T-helper 1 cell (primary cell): ENCODE results near the gene GHR.

Source experiments
- DNase-seq, 5 donors: peaks; one replicate each; pipeline ENCODE4 v3.0.0-alpha.2; 2012 to 2020

Gene GHR

DNA sequence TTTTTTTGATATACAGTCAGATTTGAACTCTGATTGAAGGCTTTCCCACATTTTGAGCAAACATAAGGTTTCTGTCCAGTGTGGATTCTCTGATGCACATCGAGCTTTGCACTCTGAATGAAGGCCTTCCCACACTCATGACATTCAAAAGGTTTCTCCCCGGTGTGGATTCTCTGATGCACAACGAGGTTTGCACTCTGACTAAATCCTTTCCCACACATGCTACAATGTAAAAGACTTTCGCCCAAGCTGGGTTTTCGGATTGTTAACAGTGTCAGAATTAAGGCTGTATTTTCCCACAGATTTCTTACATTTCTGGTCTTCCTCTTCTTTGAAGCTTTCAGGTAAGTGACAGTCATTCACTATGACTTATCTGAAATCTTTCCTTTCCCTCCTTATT, 44.3 kb downstream of the GHR start:
- no peak for DNase-seq

- no peak for DNase-seq
Observed at GRCh38 chr5:42467981-42468524, 44.8 kb downstream of the GHR start.

DNA sequence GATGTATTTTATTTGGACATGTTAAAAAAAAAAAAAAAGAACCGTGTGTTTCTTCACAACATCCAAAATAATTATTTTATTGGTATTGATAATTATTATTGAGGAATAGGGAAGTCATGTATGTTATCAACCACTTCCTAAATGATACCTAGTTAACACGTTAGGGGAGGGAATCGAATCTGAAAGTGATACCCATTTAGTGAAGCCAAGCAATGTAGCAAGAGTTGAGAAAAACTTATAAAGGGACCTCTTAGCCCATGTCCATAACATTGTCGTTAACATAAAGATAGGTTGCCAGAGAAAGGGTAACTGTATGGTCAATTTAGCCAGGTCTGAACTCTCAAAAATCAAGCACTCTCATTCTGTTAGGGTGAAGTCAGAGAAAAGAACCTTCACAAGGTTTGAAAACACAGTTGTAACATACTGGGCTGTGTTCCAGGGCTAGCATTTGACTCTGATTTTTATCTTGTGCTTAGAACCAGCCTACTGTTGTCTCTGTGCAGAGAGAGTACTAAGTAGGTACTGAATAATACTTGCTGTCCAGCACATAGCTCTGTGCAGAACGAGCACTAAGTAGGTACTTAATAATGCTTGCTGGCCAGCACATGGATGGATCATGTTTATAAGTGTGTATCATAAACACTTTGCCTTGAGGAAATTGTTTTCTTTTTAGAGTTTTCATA, 60.4 kb downstream of the GHR start:
- no peak for DNase-seq

GRCh38 chr5:42487077-42487476, 63.8 kb downstream of the GHR start:
- DNase-seq, result no peak

- DNase-seq, result no peak
Observed at GRCh38 chr5:42487821-42488220, 64.6 kb downstream of the GHR start.

DNA sequence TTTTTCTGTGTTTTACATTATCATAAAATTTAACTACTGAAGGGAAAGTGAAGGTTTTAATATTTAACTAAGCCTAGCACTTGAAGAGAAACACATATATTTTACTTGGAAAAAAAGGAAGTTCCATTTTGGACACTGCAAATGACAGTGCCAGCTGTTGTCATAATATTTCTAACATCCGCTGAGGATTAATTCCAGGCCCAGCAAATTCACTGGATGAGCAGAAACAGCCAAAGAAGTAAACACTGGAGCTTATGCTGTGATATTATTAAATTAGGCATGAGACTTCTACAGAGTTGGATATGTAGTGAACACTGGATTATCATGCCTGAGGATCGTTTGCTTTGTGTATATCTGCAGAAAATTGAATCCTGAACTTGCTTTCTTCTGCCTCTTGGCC, 67.6 kb downstream of the GHR start:
- no peak for DNase-seq

DNA sequence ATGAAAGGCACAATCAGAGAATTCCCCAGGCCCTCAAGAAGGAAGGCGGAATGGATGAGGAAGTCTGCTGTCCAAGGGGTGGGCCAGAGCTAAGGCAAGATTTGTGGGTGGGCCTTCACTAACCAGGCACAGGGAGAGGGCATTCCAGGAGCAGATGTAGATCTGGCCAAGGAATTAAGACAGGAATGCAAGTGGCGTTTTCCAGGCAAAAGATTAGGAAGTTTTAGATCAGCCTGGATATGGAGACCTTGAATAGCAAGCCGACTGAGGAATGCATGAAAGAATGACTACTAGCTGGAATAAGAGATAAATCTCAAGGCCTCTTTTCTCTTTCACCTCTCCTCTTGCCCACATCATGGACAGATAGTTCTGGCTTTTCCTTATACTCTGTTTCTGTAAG, 68.5 kb downstream of the GHR start:
- DNase-seq, result no peak

DNA sequence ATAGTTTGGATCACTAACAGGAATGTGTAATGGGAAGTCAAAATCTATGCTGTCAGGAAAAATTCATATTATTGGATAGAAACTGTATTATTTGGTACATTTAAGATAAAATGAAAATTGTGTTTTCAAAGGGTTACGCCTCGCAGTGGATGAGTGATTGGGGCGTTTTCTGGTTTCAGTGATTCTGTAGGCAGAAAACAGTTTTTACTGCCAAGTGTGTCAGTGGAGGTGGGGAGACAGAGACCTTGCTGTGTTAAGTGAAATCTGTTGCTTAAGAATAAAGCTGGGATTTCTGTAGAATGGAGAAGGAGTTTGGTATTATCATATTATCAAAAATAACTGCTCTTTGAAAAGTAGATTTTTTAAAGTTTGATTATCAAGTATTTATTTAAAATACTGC, 69.7 kb downstream of the GHR start:
- DNase-seq, result no peak

GRCh38 chr5:42494414-42494813, 71.2 kb downstream of the GHR start:
- no peak for DNase-seq

- no peak for DNase-seq
Observed at GRCh38 chr5:42495914-42496313, 72.7 kb downstream of the GHR start.

GRCh38 chr5:42496397-42497156, 73.3 kb downstream of the GHR start:
- DNase-seq, result no peak

- no peak for DNase-seq
Observed at GRCh38 chr5:42498000-42498399, 74.8 kb downstream of the GHR start.

DNA sequence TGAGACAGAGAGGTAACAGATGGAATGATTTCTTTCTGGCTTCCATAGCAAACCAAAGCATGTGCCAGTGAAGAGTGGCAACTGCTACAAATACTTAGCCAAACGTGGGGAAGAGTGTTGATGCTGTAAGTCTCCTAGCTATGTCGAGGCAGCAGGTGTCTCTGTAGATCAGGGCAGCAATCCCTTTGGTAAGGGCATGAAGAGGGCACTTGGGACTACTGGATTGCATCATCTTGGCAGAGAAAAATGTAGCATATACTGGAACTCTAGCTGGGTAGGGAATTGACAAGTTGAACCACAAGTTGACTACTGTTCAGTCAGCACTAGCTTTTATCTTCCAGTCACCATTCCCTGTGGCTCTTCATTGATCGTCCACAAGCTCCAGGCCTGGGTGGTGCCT, 75.8 kb downstream of the GHR start:
- no peak for DNase-seq

DNA sequence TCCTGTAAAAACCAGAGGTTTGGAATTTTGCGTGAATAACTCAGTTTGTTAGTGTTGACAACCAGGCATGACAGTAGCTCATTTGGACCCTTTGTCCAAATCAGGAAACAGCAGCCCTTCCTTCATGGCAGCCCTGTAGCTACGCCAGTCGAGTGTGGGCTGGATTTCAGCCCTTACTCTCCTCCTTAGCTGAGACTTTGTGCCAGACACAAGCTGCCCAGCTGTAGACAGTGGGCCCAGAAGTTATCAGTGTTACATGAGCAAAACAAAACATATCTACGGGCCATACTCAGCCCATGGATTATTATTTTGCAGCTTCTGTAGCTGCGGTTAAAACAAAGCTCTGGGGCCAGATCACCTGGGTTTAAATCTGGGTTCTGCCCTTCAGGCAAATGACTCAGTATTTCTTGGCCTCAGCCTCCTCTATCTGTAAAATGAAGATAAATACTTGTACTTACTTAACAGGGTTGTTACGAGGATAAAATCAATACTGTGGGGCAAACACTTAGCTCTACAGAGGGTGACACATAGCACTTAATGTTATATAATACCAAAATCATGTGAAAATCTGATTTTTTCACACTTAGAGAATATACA, 76.9 kb downstream of the GHR start:
- DNase-seq, result no peak

DNA sequence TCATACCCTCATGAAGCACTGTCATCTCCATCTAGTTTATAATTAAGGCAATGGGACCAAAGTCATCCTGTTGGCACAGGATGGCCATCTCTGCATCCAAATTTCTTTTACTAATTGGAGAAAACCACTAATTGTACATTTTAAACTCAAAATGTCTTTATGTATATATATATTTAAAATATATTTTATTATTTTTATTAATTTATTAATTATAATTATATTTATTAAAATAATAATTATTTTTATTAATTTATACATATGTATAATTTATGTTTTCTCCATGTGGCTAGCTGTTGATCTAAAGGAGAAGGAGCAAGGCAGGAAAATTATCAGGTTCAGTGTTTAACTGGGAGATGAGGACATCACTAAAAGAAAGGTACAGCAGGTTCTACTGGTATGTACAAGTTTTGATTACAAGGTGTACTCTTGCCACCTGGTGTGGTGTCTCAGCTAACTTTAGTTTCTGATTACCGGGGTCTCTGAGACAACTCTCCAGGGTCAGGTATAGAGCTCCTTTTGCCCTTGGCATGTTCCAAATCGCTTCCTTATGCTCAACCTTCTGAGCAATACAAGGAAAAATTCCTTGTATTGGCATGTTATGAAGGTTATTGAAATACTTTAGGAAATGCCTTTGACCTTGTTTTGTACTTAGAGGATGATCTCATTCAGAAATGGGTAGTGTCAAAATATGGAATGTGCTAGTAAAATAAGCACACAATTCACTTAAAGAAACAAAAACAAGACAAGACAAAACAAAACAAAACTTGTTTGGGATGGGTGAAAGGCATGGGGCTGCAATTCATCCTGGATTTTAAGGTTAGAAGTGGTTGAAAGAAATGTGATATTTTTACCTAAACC, 79.6 kb downstream of the GHR start:
- DNase-seq, result no peak

- no peak for DNase-seq
Observed at GRCh38 chr5:42506662-42507061, 83.4 kb downstream of the GHR start.

DNA sequence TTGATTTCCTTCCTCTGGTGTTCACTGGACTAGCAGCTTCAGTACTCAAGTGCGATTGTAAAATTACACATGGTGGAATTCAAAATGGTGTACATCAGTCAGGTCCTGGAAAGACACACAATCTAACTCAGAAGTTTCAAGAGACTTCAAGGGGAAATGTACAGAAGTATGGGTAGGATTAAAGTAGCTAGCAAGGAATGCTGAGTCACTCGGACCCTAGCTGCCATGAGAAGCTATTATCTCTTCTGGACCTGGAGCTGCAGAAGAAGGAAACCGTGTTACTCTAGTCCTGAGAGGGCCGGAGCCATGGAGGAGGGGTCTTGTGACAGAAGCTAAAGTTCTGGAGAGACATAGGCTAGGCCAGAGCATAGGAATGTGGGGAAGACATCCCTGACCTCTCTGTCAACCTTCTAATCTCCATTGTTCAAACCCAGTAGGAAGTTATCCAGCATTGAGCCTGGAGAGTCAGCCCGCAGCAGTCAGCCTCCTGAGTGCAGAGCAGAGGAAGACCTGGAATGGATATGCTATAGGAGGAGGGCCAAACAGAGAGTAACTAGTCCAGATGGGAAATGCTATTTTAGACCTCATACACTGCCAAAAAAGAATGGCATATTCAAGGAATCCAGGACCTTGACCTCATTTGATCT, 84.3 kb downstream of the GHR start:
- no peak for DNase-seq

DNA sequence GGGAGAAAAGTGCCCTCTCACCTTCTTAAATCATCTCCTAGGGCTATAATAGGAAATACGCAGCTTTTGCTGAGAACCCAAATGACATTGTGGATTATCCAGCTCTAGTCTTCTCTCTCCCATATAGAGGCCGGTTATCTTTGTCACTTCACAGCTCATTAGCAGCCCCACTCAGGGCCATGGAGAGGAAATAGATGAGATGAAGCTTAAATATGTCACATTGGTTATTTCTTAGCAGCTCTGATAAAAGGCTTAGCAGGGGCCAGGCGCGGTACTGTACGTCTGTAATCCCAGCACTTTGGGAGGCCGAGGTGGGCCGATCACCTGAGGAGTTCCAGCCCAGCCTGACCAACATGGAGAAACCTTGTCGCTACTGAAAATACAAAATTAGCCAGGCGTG, 90.0 kb downstream of the GHR start:
- DNase-seq, result no peak

DNA sequence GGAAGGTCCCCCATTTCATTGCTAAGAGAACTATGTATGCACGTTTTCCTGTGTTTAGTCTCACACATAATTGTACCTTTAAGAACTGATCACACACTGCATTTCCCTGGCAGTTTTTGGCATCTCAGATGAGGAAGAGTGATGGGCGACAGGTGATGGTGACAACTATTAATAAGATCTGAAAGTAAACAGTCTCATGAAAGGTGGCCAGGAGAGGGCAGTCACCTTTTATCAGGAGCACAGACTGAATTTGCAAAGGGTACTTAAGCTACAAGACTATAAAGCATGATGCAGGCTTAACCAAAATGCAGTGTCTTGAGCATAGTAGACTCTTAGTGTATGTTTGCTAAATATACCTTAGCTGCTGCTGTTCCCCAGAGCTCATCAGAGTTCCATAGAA, 91.5 kb downstream of the GHR start:
- DNase-seq, result no peak

DNA sequence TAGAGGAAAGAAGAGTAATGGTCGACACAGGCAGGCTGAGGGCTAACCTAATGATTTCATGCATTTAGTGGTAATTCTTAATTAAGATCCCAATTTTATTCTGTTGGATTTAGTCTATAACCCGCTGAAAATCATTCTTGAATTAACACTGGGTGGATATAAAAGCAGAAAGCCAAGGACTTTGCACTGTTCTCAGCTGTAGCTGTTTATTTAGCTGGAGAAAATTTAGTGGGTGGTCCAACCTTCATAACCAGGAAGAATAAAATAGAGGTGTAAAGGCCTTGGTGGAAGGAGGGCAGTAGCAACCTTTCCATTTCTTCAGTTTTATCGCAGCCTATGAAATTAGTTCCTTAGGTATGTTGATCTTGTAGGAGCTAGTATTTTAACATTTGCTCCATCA, 92.3 kb downstream of the GHR start:
- DNase-seq, result no peak

GRCh38 chr5:42516282-42517042, 93.2 kb downstream of the GHR start:
- DNase-seq, result no peak

DNA sequence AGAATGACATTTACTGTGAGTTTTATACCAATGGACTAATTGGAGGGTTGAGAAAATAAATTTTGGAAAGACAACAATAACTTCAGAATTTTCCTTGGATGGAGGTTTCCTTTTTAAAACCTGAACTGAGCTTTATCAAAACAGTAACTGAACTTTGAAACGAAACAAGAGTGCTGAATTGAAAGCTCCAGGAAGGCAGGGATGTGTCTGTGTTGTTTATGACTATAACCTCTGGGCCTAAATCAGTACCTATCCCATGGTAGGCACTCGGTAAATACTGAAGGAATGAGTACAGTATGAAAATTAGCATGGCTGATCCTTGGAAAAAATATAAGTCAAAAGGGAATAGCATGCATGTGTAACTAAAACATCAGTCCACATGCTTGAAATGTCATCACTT, 93.9 kb downstream of the GHR start:
- no peak for DNase-seq
